Stimulated activated CD8-positive, alpha-beta memory T cell treated with anti-CD3 and anti-CD28 coated beads, Interleukin-7, amount 100 ng/mL, for 48 hours (primary cell): ENCODE results near the gene DOCK8.

Source experiments
- DNase-seq, 2 donors: peaks; one replicate each; pipeline ENCODE4 v3.0.0-alpha.2; 2020; ENCODE audit warnings: low read depth in 1 of 2; ENCODE audit errors: extremely low read depth in 1 of 2

DOCK8 gene

GRCh38 chr9:487429-487828 lies 272.8 kb downstream of the DOCK8 start:
- DNase-seq = no peak

DNA sequence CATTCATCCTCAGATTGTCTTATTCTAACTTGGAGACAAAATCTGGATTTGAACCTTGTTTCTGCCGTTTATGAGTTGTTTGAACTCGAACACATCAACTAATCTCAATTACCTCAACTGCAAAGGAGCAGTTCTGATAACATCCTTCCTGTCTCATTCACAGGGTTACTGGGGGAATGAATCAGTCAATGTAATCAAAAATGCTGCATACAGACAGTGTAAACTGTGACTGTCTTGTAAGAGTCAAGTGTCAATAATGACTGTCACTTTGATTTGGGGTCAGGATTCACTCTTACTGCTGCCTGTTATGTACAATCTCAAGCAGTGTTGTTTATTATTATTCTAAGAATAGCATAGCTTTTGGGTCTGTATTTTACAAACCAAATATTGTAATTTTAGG lies 273.8 kb downstream of the DOCK8 start:
- DNase-seq = no peak

DNA sequence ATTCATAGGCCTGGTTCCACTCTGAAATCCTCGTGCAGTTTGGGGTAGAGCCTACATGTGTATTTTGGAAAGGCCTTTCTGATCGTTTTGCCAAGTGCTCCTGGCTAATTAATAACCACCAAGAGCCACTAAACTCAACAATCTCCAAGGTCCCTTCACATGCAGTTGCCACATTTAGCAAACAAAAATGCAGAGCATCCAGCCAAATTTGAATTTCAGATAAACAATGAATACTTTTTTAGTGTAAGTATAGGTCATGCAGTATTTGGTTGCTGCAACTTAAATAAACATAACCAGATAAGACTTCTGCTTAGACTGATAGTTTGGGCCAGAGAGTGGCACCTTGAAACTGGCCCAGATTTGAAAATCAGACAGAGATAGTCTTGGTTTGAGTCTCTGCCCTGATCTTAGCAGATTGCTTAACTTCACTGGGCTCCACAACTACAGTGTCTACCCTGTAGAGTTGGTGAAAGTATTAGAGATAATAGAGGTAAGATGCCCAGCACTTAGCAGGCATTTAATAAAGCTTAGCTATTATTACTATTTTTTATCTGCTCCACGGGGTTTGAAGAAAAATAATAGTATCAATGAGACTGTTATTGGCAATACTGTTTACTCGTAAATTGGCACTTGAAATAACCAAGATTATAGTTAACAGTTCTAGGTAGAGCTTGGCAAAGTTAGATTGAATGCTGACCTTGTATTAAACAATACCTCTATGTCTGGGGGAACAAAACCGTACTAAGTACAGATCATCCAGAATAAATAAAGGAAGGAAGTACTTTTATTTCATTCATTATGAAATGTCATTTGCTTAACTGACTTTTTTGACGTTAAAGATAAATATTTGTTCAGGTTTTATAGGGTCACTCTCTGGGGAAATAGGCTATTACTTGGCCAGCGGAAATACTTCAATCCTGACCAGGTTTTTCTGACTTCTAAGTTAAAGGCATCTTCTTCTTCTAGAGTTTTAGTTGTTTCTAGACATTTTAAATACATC lies 274.8 kb downstream of the DOCK8 start:
- no peak for DNase-seq

GRCh38 chr9:494764-495163 lies 280.1 kb downstream of the DOCK8 start:
- no peak for DNase-seq

DNA sequence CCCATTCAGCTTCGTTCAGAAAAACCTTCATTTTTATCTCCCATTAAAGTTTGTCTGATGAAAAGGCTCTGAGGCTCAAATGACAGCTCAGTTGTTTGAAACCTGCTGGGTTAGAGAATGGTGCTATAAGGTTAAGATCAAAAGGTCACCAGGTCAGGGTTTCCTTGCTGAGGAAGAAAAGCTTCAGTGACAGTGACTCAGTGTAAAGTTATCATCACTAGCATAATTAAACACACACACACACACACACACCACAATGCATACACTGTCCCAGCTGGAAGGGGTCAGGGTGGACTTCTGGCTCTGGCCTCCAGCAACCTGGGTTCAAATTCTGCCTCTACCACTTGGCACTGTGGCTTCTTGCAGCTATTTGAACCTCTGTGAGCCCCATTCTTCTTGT lies 281.1 kb downstream of the DOCK8 start:
- no peak for DNase-seq

GRCh38 chr9:503326-503725 lies 288.7 kb downstream of the DOCK8 start:
- DNase-seq = no peak

GRCh38 chr9:503881-504852 lies 289.5 kb downstream of the DOCK8 start, which contains the start of gene KANK1:
Gene KANK1, plus strand, starts transcription at chr9:504695.
- DNase-seq = peak; percentile 44 to 53

DNA sequence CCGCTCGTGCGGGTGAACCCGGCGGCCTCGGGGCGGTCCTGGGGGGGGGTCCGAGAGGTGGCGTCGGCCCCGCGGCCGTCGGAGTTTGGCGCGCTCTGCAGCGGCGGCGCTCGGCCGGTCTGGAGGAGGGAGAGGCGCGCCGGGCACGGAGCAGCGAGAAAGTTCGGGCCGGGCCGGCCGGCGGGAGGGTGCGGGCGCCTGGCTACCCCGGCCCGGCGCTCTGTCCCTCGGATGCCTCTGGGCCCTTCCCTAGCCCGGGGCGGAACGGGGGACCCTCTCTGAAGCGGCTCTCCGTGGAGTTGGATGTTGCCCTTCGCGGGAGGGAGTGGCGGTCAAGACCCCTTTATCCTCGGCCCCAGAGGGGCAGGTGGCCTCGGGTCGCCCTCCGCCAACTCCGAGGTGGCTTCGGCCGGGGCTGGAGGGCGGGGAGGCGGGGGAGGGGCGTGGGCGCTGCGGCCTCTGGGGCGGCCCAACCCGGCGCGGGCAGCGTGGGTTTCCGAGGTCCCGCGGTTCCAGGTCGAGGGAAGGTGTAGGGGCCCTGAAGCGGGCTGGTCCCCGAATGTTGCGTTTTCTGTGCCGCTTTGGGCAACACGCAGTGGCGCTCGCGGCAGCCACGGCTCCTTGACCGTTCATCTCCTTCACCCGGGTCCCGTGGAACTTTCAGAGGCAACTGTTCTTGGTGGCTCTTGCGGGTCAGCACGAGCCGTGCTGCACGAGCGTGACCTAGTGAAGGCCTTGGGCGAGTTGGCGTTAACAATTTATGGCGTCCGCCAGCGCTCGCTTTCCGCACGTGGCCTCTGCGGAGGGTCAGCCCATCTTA lies 290.5 kb downstream of the DOCK8 start:
- DNase-seq = no peak

DNA sequence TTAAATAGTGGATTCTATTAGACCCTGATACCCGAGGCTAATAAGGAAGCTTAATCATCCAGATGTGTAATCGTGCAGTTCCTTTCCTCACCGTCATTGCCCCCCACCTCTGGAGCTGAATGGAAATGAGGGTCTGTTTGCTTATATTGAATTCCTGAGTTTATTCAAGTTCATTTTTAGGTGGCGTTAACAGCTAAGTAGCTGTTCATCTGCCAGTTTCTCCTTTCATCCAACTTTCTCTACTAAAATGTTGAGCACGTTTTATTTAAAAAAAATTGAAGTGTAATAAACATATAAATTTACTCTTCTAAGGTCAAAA lies 291.0 kb downstream of the DOCK8 start:
- no peak for DNase-seq

DNA sequence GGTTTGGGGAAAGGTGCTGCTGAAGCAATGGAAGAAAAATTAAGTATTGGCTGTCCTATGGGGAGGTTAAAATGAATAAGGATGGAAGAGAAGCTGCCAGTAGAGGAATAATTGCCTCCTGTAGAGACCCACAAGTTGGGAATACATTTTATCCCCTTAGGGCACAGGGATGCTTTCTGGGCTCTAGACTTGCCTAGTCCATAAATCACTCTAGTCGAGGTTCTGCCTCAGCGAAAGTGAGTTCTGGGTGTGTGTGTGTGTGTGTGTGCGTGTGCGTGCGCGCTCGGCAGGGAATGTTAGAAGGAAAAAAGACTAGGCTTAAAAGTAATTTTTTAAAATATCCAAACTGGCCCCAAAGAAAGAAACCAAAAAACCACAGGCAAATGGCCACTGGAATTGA lies 291.6 kb downstream of the DOCK8 start:
- no peak for DNase-seq

- no peak for DNase-seq
Measured at GRCh38 chr9:511861-512260, 297.2 kb downstream of the DOCK8 start.

DNA sequence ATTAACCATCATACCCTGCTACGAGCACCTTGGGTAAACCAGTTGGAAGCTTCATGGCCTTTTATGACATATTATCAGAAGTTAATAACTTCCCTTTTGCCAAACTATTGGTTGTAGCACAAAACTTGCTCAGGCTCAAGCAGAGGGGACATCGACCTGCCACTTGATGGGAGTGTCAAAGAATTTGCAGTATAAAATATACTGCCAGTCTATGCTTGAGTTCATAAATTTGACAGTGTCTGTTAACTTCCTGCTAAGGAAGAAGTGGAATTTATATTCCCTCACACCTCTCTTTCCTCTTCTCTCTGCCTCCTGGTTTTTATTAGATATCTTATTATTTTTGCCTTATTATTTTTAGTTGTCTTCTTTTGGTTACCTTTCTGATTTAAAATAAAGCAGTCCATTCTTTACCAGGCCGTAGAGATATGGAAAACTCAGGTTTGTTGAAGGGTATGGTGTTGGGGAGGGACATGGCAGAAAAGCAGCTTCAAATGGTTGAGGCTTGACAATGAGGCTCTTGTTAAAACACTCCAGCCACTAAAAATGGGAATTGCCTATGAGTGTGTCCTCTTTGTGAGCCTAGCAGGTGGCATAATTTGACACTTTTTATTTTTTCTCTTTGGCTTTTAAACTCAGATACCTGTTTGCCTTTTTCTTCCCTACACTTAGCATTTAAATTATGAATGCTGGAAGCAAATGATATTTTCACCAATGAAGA lies 298.0 kb downstream of the DOCK8 start:
- DNase-seq = no peak
